Stimulated activated CD4-positive, alpha-beta T cell treated with anti-CD3 and anti-CD28 coated beads, TNF-alpha, amount 100 ng/mL, for 24 hours (primary cell): Measurements from ENCODE around the gene SLC9A3.
"Not testable (repeated sequence)": the region's sequence is repeated elsewhere in the genome, so short reads cannot be mapped to it uniquely, and the experiment has no call there.

Source experiments
- DNase-seq, 3 experiments: peaks; one replicate each; pipeline ENCODE4 v3.0.0-alpha.2; 2020; ENCODE audit warnings: low read depth in 3 of 3

The SLC9A3 gene

DNA sequence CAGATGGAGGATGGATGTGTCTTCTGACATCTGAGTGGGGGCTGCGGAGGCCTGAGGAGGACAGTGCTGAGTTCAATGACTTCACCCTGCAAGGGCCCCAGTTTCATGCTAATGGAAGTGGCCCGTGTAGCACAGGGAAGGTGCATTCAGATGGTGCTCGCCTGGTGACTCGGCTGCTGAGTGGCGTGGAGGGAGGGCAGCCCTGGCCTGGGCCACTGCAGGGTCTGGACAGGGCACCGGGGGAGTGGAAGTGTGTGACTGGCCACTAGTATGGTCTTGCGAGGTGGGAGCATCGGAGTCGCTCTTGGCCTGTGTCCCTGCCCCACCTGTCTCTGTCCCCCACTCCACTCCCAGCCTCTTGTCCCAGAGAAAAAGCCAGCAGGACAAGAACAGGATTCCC is 1.7 kb upstream of the SLC9A3 start:
- no peak for DNase-seq

DNA sequence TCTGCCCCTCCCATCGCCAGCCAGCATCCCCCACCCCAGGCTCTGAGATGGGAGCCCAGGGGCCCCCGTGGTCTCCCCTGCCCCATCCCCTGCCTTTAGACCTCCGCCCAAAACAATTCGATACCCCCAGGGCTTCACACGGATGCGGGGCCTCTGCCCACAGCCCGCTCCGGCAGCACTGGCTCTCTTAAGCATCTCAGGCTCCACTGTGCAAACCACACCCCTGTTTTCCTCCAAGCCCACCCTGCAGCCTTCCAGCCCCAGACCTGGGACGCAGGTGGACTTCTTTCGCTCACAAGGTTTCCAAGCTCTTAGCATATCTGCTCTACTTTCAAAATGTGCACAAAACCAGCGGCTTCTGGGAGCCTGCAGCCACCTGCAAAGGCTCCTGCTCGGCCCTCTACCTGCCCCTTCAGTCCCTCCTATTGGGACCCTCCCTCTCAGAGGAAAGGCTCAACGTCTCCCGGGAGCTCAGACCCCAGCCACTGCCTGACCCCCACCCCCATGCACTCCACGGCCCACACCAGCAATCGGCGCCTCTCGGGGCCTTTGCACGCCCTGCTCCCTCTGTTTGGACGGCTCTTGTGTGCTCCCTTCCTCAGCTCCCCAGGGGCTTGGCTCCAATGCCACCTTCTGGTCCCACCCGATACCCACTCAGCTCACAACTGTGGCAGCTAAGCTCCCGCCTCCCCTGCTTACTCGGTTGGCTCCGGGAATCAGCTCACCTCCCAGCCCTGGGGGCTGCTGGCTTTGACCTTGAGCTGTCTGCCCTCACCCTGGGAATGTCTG is 918 bp upstream of the SLC9A3 start:
- no peak for DNase-seq

DNA sequence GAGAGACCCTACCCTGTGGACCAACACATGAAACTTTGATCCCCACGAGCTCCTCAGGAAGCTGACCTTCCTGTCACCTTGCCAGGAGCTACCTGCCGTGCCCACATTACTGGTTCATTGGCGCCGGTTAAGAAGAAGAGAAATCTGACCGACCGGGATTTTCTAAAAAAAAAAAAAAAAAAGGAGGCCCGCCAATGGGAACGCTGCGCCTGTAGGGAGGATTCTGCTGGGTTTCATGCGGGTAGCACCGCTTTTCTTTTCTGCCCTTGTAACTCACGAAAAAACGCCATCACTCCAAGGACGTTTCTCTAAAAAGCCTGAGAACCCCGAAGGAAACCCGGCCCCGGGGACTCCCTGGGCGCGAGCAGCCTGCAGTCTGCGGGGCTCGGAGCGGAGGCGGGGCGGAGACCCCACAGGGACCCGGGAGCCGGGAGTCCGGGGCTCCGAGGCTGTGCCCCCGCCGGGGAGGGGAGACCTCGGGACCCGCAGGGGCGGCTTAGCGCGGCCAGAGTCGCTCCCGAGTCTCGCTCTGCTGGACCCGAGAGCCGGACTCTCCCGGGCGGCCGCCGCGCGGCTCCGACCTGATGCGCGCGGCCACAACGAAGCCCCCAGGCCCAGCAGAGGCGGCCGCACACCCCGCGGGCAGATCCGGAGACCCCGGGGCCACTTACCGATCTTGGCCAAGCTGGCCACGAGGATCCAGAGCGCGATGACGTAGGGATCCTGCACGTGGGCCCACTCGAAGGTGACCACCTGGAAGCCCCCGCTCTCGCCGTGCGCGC is 617 bp downstream of the SLC9A3 start:
- DNase-seq = no peak

DNA sequence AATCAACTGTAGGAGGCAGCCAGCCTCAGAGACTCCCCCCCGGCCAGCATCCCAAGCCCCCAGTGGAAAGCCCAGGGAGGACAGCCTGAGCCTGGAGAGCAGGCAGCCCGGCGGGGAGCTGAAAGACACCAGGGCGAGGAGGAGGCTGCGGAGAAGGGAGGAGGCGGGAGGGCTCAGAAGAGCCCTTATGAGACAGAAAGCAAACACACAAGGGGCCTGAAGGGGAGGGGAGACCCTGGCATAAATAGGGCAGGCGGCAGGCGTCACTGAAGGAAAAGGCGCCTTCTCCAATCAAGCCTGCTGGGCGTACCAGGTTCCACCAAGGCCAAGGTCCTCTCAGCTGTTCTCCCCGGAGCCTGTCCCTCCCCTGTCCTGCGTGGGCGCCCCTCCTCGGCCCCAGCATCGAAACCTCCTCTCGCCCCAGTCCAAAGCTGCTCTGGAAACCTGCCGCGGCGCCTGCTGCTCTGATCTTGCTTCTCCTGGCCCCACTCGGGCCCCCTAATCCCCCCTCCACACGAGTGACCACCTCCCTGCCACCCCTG is 1.3 kb downstream of the SLC9A3 start:
- DNase-seq = no peak

DNA sequence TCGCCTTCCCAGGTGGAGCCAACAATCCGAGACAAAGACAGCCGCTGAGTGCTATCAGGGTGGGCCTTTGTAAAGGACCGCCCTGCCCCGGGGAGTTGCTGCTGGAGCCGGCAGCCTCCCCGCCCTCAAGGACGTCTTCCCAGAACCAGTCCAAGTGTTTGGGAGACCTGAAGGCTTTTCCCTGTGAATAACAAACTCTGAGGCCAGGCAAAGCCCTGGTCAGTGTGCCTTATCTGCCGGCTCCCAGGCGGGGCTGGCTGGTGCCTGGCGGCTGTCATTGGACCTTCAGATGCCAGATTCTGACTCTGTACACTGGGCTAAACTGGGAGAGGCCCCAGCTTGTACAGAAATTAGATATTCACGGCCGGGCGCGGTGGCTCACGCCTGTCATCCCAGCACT is 2.1 kb downstream of the SLC9A3 start:
- DNase-seq = no peak

DNA sequence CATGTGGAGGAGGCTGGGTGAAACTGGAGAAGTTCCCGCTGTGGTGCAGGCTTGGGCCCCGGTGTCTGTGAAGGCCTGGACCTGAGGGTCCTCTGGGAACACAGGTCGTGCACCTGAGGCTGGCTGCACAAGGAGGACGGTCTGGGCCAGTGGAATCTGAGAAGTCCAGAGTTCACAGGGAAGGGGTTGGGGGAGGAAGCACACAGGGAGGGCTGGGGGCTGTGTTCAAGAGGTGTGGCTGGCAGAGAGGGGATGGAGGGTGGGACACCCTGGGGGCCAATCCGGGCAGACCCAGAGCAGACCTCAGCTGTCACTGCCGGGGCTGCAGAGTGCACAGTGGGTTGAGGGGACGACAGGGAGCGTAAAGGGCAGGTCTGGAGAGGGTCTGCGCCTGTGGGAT is 2.6 kb downstream of the SLC9A3 start:
- DNase-seq = no peak

DNA sequence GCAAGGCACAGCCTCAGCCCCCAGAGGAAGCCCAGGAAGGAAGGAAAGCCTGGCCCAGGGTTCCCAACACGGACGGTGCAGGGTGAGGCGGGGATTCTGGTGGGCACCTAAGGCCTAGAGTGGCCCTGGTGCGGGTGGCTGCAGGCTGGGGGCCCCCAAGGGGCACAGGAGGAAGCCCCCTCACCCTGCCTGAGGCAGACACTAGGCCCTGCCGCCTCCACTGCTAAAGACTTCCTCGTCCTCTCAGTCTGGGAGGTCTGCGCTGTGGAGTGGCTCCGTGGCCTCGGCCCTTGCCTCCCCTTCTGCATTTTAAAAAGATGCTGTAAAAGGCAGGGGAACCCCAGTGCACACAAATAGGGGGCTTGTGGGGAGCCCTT is 3.4 kb downstream of the SLC9A3 start:
- no peak for DNase-seq

DNA sequence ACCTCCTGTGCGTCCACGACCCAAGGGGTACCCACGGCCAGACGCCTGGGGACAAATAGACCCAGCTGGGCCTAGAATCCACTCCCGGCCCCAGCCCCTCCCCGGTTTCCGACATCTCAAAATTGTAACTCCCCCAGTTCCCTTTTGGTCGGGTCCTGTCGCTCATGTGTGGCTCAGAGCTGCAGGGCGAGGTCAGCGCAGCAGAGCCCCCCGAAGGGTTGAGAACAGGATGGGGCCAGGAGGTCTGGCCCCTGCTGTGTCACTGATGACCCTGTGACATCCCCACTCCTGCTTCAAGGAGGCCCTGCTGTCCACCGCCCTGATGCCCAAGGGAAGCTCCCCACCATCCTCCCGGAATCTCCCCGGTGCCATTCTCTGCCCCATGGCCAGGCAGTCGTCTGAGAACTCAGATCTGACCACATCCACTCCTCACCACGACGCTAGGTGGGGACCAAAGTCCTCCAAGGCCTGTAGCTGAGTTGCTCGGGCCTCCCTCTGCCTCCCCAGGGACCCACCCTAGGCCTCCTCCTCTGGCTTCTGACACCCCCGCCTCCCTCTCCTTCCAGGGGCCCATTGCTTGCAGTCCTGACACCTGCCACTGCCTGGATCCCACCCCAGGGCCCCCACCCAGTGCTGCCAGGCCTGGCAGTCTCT is 3.9 kb downstream of the SLC9A3 start:
- no peak for DNase-seq

DNA sequence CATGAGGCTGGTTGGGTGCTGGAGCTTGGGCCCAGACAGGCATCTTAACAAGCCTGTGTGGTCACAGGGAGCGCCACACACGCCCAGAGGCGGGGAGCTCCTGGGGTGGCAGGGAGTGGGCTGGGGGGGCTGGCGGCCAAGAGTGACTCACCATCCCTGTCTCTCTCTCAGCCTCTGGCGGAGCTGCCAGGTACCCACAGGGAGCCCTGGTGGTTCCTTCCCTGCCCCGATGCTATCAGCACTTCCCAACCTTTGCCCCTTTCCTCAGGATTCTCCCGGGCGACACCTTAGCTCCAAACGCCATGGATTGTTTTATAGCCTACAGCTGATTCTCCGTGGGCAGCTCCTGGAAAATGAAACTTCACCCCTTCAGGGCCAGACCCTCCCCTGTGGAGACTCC is 5.5 kb downstream of the SLC9A3 start:
- no peak for DNase-seq

DNA sequence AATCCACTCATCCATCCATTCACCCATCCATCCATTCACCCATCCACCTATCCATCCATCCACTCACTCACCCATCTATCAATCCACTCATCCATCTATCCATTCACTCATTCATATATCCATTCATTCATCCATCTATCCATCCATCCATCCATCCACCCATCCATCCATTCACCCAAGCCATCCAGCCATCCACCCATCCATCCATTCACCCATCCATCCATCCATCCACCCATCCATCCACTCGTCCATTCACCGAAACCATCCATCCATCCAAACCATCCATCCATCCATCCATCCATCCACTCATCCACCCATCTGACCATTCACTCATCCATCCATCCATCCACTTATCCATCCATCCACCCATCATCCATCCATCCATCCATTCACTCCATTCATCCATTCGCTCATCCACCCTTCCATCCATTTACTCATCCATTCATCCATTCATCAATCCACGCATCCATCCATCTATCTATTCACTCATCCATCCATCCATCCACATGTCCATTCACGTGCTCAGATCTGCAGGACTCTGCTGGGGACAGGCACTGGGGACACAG is 6.6 kb downstream of the SLC9A3 start:
- no peak for DNase-seq

DNA sequence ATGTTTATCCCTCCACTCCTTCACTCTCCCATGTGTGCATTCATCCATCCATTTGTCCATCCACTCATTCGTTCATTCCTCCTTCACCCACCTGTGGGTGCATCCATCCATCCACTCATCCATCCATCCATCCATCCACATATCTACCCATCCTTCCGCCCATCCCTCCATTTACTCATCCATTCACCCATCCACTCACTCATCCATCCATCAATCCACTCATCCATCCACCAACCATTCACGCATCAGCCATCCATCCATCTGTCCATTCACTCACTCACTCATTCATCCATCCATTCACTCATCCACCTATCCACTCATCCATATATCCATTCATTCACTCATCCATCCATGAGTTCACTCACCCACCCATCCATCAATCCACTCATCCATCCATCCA is 7.3 kb downstream of the SLC9A3 start:
- no peak for DNase-seq

DNA sequence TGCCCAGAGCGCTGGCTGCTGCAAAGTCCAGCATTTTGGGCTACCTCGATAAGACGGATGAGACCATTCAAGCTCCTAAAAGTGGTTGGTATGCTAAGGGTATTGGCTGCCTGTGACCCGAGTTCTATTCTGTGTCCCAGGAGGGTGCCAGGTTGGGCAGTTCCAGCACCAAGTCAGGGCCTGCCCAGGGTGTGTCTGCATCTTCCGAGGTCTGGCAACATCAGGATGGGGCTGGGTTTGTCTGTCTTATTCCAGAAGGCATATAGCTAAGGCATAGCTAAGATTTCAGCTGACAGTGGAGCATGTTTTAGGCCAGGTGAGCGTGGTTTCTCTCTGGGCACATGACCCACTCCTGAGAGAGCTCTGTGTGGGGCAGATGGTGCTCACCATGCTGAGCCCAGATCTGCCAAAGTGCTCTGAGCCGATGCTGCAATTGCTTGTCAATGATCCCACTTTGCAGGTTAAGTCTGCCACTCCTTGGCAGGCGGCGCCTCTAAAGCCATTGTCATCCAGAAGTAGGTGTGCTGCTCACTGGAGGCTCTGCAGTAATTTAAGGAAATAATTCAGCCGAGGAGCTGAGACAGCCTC is 7.8 kb downstream of the SLC9A3 start:
- no peak for DNase-seq

DNA sequence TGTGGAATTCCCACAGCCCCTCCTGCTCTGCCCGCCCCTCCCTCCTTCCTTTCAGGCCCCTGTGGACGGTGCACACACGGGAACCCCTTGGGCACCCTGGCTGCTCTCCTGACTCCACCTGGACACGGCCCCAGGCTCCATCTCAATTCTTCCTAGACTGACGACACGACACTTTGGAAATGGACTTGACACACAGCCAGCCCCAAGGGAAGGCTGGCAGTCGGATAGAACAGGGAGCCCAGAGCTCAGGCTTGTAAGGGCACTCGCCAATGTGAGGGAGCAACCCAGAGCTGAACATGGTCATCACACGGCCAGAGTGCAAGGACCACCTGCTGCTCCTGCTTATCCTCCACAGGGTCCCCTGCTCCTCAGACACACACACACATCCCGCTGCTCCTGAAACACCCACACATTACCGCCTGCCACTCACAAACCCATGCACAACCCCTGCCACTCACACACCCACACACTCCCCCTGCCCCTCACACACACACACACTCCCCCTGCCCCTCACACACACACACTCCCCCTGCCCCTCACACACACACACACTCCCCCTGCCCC is 8.9 kb downstream of the SLC9A3 start:
- DNase-seq = no peak

DNA sequence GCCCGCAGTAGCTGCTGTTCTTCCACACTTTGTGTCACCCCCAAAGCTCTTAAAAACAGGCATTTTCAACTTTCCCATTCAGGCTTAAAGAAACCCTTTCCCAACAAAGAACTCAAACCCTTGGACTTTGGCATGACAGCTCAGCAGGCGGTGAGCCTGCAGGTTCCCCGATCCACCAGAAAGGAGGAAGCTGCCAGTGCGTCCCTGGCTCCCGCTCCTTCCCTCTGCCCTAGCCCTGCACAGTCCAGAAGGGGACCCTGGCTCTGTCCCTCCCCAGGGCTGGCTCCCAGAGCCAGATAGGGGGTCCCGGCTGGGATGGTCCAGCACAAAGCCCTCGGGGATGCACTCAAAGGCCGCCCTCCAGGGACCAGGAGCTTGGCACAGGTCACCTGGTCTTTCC is 9.6 kb downstream of the SLC9A3 start:
- no peak for DNase-seq

DNA sequence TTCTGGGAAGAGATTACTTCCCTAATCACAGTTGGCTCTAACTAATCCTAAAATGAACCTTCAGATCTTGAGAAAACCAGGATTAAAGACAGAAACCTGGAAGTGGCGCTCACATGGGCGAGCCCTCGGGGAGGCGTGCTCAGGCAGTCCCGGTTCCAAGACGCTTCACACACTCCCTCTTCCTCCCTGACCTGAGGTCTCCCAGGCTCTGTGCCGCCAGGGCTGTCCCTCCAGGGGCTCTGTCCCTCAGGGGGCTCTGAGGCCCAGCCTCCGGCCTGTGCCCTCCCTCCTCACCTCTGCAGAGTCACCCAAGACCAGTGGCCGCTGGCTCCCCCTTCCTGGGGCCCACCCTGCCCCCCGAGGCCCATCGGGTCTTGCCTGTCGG is 10.2 kb downstream of the SLC9A3 start:
- no peak for DNase-seq

DNA sequence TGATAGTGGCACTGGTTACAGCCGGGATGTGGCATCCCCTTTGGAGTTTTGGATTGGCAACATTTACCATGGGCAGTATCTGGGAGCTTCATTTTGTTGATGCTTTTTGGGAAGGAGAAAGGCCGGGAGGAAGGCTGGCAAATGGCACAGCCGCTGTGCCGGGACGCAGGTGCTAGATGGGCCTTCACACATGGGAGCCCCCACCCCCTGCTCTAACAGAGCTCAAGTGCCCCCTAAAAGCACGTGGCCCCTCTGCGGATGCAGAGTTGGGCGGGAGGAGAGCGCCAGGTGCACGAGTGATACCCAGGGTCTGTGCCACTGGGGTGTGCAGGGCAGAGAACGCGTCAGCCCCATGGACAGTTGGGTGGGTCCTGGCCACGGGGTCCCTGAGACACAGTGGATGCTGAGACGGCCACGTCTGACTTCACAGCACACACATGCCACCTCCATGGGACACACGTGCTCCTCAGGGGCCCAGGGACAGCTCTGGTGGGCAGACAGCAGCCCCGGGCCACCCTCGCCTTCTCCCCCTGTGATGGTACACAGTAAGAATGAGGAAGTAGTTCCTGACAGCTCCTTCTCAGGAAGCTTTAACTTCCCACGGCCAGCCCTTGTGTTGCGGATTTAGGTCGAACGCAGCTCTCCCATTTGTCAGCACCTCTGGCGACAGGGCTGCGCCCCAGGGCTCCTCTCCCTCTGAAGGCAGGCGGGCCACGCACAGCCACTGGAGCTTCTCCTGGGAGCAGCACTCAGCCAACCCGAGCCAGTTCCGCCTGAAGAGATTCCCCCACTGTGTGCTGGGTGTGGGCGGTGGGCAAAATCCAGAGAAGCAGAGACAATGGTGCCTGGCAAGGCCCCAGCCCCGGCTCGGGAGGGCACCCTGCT is 10.8 kb downstream of the SLC9A3 start:
- DNase-seq = no peak

DNA sequence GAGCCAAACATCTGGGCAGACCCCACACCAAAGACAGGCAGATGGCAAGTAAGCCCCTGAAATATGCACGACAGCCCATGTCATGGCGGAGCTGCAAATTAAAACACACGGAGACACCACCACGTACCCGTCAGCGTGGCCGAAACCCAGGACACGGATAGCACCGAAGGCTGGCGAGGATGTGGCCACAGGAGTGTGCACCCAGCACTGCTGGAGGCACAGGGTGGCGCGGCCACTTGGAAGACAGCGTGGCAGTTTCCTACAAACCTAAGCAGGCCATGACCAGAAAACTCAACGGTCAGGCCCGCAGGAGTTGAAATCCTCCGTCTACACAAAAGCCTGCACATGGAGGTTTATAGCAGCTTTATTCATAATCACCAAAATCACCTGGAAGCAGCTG is 12.8 kb downstream of the SLC9A3 start:
- no peak for DNase-seq

DNA sequence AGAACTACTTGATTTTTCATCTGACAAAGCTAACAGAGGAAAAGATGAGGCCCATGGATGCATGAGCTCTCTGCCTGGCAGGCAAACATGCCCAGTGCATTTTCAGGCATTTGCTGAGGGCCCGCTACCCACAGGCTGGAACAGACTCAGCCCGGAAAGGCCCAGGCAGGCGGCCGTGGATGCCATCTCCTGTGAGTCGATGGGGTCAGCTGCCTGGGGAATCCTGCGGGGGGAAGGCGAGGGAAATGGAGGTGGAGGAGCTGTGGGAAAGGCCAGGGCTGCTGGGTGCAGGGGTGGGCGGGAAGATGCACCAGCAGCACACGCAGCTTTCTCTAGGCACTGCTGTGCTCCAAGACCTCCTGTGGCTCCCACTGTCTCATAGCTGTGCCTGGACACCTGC is 13.7 kb downstream of the SLC9A3 start:
- no peak for DNase-seq

DNA sequence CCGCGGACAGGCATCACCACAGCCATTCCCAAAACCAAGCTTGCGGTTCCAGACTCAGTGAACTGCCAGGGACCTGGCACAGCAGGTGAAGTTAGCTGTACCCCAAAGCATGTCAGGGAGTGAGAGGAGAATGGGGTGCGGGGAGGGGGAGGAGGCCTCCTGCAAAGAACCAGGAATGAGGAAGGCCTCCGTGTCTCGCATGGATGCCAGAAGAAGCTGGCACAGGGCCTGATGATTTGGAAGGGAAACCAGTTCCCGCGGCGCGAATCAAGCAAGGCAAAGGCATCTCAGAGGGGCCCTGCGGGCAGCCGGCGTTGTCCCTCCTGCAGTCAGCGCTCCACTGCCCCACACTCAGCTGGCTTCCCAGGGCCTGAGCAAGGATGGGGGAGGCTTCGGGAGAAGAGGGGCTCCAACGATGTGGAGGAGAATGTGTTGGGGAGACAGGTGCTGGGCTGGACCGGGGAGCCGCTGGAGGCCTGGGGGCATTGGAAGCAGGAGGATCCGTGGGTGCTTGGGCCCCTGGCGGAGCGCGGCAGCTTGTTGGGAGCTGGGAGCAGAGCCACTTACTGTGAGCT is 14.6 kb downstream of the SLC9A3 start:
- no peak for DNase-seq

DNA sequence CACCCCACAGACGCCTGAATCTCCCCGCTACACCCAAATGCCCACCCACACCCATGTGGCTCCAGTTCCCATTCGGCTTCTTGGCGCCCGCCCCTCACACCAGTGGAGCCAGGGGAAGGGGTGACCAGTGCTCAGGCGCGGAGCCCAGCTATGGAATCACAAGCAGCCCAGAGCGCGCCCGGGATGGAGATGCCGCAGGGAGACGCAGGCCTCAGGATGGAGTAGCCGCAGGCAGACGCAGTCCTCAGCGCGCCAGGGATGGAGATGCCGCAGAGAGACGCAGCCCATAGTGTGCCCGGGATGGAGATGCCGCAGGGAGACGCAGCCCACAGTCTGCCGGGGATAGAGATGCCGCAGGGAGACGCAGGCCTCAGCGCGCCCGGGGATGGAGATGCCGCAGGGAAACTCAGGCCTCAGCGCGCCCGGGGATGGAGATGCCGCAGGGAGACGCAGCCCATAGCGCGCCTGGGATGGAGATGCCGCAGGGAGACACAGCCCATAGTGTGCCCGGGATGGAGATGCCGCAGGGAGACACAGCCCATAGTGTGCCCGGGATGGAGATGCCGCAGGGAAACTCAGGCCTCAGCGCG is 16.2 kb downstream of the SLC9A3 start:
- DNase-seq = not testable (repeated sequence)
